ENCODE measurements around the gene FLT3.

- no peak for TF ChIP-seq ZNF274 (IDR thresholded peaks at IDR 0.05; ENCODE audit: low read depth, low read length)
- TF ChIP-seq SUZ12 (IDR thresholded peaks at IDR 0.05; ENCODE audit: extremely low read depth, insufficient read depth, insufficient read length), result no peak
- no peak for TF ChIP-seq YY1 (IDR thresholded peaks at IDR 0.05; ENCODE audit: insufficient read depth, insufficient read length)
These were observed 69.0 kb downstream of the FLT3 start for GRCh38 chr13:28031220-28031895.
